A549 (cell line): Measurements from ENCODE around the gene BMI1.

Experiments used
- CEBPB ChIP-seq, 2 experiments: fragments of >200 bp in 1 of 2; sonication (Bioruptor Twin) in 1 of 2; formaldehyde crosslinking in 1 of 2; IDR thresholded peaks; 2 replicates each; pipeline ENCODE4 v1.6.1; 2012 to 2016
- MYC ChIP-seq: IDR thresholded peaks from 2 replicates; pipeline ENCODE4 v1.6.1; 2012; ENCODE audit warnings: mild to moderate bottlenecking, inconsistent platforms, low read length, improper control_type of control experiment, borderline replicate concordance
- RCOR1 ChIP-seq: fragments of 150-350 bp; IDR thresholded peaks from 2 replicates; pipeline ENCODE4 v1.6.1; 2014; ENCODE audit warnings: antibody characterized with exemption, low read length, low read depth
- RFX5 ChIP-seq: fragments of 450-650 bp; IDR thresholded peaks from 2 replicates; pipeline ENCODE4 v1.7.1; 2014; ENCODE audit warnings: antibody characterized with exemption, mild to moderate bottlenecking, moderate library complexity
- SMC3 ChIP-seq: fragments of >200 bp; sonication (Bioruptor Twin); formaldehyde crosslinking; IDR thresholded peaks from 3 replicates; pipeline ENCODE4 v1.6.1; 2018; ENCODE audit warnings: inconsistent platforms
- TF ChIP-seq, protein P1 (sequence below): fragments of >200 bp; sonication (Bioruptor Twin); formaldehyde crosslinking; IDR thresholded peaks from 3 replicates; pipeline ENCODE4 v1.5.1; 2016
- TF ChIP-seq, protein P2 (sequence below): IDR thresholded peaks from 2 replicates; pipeline ENCODE4 v1.6.1; 2012
- TF ChIP-seq, protein P3 (sequence below): fragments of 200-600 bp; sonication (generic); IDR thresholded peaks from 2 replicates; pipeline ENCODE4 v1.6.1; 2016; ENCODE audit warnings: antibody characterized with exemption, mild to moderate bottlenecking, moderate library complexity

DNA sequence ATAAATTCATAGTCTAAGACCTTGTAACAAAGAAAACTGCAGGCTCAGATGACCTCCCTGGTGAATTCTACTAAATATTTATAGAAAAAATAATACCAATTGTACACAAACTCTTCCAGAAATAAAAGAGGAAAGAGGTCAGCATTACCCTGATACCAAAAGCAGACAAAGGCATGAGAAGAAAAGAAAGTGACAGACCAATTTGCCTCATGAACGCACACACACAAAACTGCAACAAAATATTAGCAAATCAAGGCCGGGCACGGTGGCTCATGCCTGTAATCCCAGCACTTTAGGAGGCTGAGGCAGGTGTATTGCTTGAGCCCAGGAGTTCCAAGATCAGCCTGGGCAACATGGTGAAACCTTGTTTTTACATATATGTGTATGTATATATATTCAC, 17.4 kb upstream of the BMI1 start:
- TF ChIP-seq, protein P1, sequence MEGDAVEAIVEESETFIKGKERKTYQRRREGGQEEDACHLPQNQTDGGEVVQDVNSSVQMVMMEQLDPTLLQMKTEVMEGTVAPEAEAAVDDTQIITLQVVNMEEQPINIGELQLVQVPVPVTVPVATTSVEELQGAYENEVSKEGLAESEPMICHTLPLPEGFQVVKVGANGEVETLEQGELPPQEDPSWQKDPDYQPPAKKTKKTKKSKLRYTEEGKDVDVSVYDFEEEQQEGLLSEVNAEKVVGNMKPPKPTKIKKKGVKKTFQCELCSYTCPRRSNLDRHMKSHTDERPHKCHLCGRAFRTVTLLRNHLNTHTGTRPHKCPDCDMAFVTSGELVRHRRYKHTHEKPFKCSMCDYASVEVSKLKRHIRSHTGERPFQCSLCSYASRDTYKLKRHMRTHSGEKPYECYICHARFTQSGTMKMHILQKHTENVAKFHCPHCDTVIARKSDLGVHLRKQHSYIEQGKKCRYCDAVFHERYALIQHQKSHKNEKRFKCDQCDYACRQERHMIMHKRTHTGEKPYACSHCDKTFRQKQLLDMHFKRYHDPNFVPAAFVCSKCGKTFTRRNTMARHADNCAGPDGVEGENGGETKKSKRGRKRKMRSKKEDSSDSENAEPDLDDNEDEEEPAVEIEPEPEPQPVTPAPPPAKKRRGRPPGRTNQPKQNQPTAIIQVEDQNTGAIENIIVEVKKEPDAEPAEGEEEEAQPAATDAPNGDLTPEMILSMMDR: no peak
- TF ChIP-seq, protein P2, sequence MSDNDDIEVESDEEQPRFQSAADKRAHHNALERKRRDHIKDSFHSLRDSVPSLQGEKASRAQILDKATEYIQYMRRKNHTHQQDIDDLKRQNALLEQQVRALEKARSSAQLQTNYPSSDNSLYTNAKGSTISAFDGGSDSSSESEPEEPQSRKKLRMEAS: no peak
- TF ChIP-seq SMC3: no peak
- no peak for TF ChIP-seq RCOR1
- no peak for TF ChIP-seq RFX5
- no peak for TF ChIP-seq MYC
- TF ChIP-seq, protein P3, sequence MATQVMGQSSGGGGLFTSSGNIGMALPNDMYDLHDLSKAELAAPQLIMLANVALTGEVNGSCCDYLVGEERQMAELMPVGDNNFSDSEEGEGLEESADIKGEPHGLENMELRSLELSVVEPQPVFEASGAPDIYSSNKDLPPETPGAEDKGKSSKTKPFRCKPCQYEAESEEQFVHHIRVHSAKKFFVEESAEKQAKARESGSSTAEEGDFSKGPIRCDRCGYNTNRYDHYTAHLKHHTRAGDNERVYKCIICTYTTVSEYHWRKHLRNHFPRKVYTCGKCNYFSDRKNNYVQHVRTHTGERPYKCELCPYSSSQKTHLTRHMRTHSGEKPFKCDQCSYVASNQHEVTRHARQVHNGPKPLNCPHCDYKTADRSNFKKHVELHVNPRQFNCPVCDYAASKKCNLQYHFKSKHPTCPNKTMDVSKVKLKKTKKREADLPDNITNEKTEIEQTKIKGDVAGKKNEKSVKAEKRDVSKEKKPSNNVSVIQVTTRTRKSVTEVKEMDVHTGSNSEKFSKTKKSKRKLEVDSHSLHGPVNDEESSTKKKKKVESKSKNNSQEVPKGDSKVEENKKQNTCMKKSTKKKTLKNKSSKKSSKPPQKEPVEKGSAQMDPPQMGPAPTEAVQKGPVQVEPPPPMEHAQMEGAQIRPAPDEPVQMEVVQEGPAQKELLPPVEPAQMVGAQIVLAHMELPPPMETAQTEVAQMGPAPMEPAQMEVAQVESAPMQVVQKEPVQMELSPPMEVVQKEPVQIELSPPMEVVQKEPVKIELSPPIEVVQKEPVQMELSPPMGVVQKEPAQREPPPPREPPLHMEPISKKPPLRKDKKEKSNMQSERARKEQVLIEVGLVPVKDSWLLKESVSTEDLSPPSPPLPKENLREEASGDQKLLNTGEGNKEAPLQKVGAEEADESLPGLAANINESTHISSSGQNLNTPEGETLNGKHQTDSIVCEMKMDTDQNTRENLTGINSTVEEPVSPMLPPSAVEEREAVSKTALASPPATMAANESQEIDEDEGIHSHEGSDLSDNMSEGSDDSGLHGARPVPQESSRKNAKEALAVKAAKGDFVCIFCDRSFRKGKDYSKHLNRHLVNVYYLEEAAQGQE: no peak
- no peak for TF ChIP-seq CEBPB (IDR thresholded peaks at IDR 0.05)
